ENCODE data around the gene STUM. TPM values are rescaled to one million over a fixed set of nuclear protein-coding genes. Genes with fewer than 3 reads are reported as not detected.

The STUM gene
- polyA plus RNA-seq, 2 of the 4 experiments (the other 2 are of a cell fraction): not detected

GRCh38 chr1:226642421-226642820 is 93.9 kb downstream of the STUM start:
- no peak for ATAC-seq
- no peak overlapping the region for H3K4me2 ChIP-seq
- 93% methylated on average over 7 of the region's 8 CpGs for WGBS (ENCODE audit: missing lambda C conversion rate)
- TF ChIP-seq ZSCAN20 (CRISPR knock-in tag; IDR thresholded peaks at IDR 0.05) (no peak), TFCP2L1 (CRISPR knock-in tag; IDR thresholded peaks at IDR 0.05) (no peak), PHF8 (IDR thresholded peaks at IDR 0.05; ENCODE audit: borderline replicate concordance, low read depth) (no peak), MAZ (IDR thresholded peaks at IDR 0.05; ENCODE audit: borderline replicate concordance, low read depth, low read length) (no peak), PBX3 (IDR thresholded peaks at IDR 0.05) (no peak), EHMT2 (IDR thresholded peaks at IDR 0.05; ENCODE audit: low read depth) (no peak), NR3C1 (IDR thresholded peaks at IDR 0.05) (no peak), KDM1A (IDR thresholded peaks at IDR 0.05; ENCODE audit: low read depth) (no peak), GATA3 (IDR thresholded peaks at IDR 0.05; ENCODE audit: borderline replicate concordance) (no peak), CBX8 (IDR thresholded peaks at IDR 0.05) (no peak), SREBF2 (IDR thresholded peaks at IDR 0.05) (no peak)
- no peak overlapping the region for H3K4me3 ChIP-seq
- no peak overlapping the region for H3K27ac ChIP-seq
- H3K9me3 ChIP-seq: no peaks in the 10 kb centered on the region
- H3K4me1 ChIP-seq: no peaks in the 10 kb centered on the region
- ChIA-PET POLR2A (no interaction called here), CTCF (interaction anchor here (0.9 to 4.6 kb wide), 4 partner anchors 9 to 218 kb away, joined by 3 to 18 read pairs (median 8); no protein-coding TSS in a partner anchor)
- DNase-seq (ENCODE audit: low read depth in 1 of 2, low spot score in 1 of 2): no peak
- no peak for FAIRE-seq

GRCh38 chr1:226643177-226643576 is 94.6 kb downstream of the STUM start:
- H3K27ac ChIP-seq: no peak overlapping the region
- ATAC-seq (peak in 1 of 2 experiments; percentile 52; a peak in 3 of 6 replicates), FAIRE-seq (no peak), DNase-seq (ENCODE audit: low read depth in 1 of 2, low spot score in 1 of 2) (no peak)
- 74% methylated on average over 9 of the region's 9 CpGs for WGBS (ENCODE audit: missing lambda C conversion rate)
- no peak overlapping the region for H3K4me2 ChIP-seq
- ChIA-PET POLR2A (no interaction called here), CTCF (interaction anchor here (1.3 to 4.6 kb wide), 4 partner anchors 9 to 185 kb away, joined by 3 to 18 read pairs (median 4); no protein-coding TSS in a partner anchor)
- no peak for TF ChIP-seq HMGXB4 (CRISPR knock-in tag; IDR thresholded peaks at IDR 0.05; ENCODE audit: borderline replicate concordance)
- no peak for TF ChIP-seq NR3C1 (IDR thresholded peaks at IDR 0.05)
- TF ChIP-seq SREBF2 (IDR thresholded peaks at IDR 0.05): no peak
- TF ChIP-seq TFCP2L1 (CRISPR knock-in tag; IDR thresholded peaks at IDR 0.05): no peak
- TF ChIP-seq E2F6 (IDR thresholded peaks at IDR 0.05; ENCODE audit: borderline replicate concordance, low read depth): no peak
- TF ChIP-seq CEBPB (IDR thresholded peaks at IDR 0.05): no peak
- no peak for TF ChIP-seq HOXA7 (CRISPR knock-in tag; IDR thresholded peaks at IDR 0.05)
- TF ChIP-seq PHF8 (IDR thresholded peaks at IDR 0.05; ENCODE audit: borderline replicate concordance, low read depth): no peak
- TF ChIP-seq POLR2A (IDR thresholded peaks at IDR 0.05; ENCODE audit: low read length): no peak
- no peak for TF ChIP-seq MAZ (IDR thresholded peaks at IDR 0.05; ENCODE audit: borderline replicate concordance, low read depth, low read length)
- no peak overlapping the region for H3K4me3 ChIP-seq
- no peaks in the 10 kb centered on the region for H3K4me1 ChIP-seq
- H3K9me3 ChIP-seq: no peaks in the 10 kb centered on the region

- ChIA-PET POLR2A (no interaction called here), CTCF (interaction anchor here (0.7 to 4.6 kb wide), 5 partner anchors 10 to 184 kb away, joined by 3 to 18 read pairs (median 4); no protein-coding TSS in a partner anchor)
- no peak for DNase-seq (ENCODE audit: low read depth in 1 of 2, low spot score in 1 of 2)
- Histone ChIP-seq H3K4me3 (no peak overlapping the region), H3K4me1 (no peaks in the 10 kb centered on the region), H3K27ac (no peak overlapping the region), H3K9me3 (no peaks in the 10 kb centered on the region), H3K4me2 (no peak overlapping the region)
- no peak for FAIRE-seq
- 88% methylated on average over 15 of the region's 18 CpGs for WGBS (ENCODE audit: missing lambda C conversion rate)
- ATAC-seq: no peak
- TF ChIP-seq RCOR1 (IDR thresholded peaks at IDR 0.05; ENCODE audit: low read depth, low read length) (no peak), ZNF302 (CRISPR knock-in tag; IDR thresholded peaks at IDR 0.05) (no peak), MAFK (IDR thresholded peaks at IDR 0.05; ENCODE audit: partially characterized antibody) (no peak), PHF8 (IDR thresholded peaks at IDR 0.05; ENCODE audit: borderline replicate concordance, low read depth) (no peak), SREBF2 (IDR thresholded peaks at IDR 0.05) (no peak), CBX2 (IDR thresholded peaks at IDR 0.05; ENCODE audit: borderline replicate concordance, low read depth) (no peak), PBX3 (IDR thresholded peaks at IDR 0.05) (no peak), BHLHE40 (IDR thresholded peaks at IDR 0.05; ENCODE audit: low read depth, low read length) (no peak), NPAS2 (CRISPR knock-in tag; IDR thresholded peaks at IDR 0.05; ENCODE audit: borderline replicate concordance) (no peak), EHF (CRISPR knock-in tag; IDR thresholded peaks at IDR 0.05) (no peak), REST (IDR thresholded peaks at IDR 0.05) (no peak)
Measured at GRCh38 chr1:226643611-226644540, 95.3 kb downstream of the STUM start.

All from A549 (cell line).